A549 (cell line): ENCODE results near the gene NLRX1. TPM values are rescaled to one million over a fixed set of nuclear protein-coding genes. Genes with fewer than 3 reads are reported as not detected.
A peak's percentile ranks its signal among the peaks of the same experiment; 100 is the strongest.

Source experiments
- ATAC-seq, 2 experiments: fragments of 200-7000 bp in 1 of 2; fragments of >200 bp in 1 of 2; cut with Nextera tagmentation in 1 of 2; cut with Tn5 transposase in 1 of 2; 3 replicates each; pipeline versions ENCODE4 v1.8.0 to v1.9.1; 2018 to 2020; ENCODE audit warnings: mild to moderate bottlenecking in 1 of 2, moderate library complexity in 1 of 2
- CTCF ChIA-PET: fragments of 300-600 bp; sonication (Branson Sonifier 250); formaldehyde crosslinking; extraction: SDS; loops from one replicate; lab custom pipeline; 2021; ENCODE audit warnings: antibody characterized with exemption, inconsistent platforms; lab: Yijun Ruan, JAX
- POLR2A ChIA-PET: fragments of 350-600 bp; formaldehyde crosslinking; extraction: SDS; loops from one replicate; lab custom pipeline; 2021; ENCODE audit warnings: antibody characterized with exemption, inconsistent platforms; lab: Yijun Ruan, JAX
- DNase-seq, 2 experiments: peaks; one replicate each; pipeline versions ENCODE4 v3.0.0 to v3.0.0-alpha.2; 2011 to 2016; ENCODE audit warnings: low read depth in 1 of 2, low spot score in 1 of 2
- FAIRE-seq: peaks from 2 replicates; lab custom pipeline; 2011; peaks lifted over from hg19 to GRCh38; lab: Jason Lieb, UNC
- H3K27ac ChIP-seq, 2 experiments: fragments of >200 bp; sonication (Bioruptor Twin); formaldehyde crosslinking; 3 replicates each; pipeline ENCODE4 v1.5.1; 2016 to 2017
- H3K4me1 ChIP-seq: fragments of >200 bp; sonication (Bioruptor Twin); formaldehyde crosslinking; 3 replicates; pipeline ENCODE4 v1.6.1; 2016
- H3K4me2 ChIP-seq: fragments of >200 bp; sonication (Bioruptor Twin); formaldehyde crosslinking; 3 replicates; pipeline ENCODE4 v1.6.1; 2016
- H3K4me3 ChIP-seq: fragments of >200 bp; sonication (Bioruptor Twin); formaldehyde crosslinking; 3 replicates; pipeline ENCODE4 v1.5.1; 2016
- H3K9me3 ChIP-seq: fragments of >200 bp; sonication (Bioruptor Twin); formaldehyde crosslinking; 3 replicates; pipeline ENCODE4 v1.6.1; 2016
- BHLHE40 ChIP-seq: IDR thresholded peaks from 2 replicates; pipeline ENCODE4 v1.6.1; 2012; ENCODE audit warnings: low read depth, low read length, inconsistent platforms
- CEBPB ChIP-seq, 2 experiments: fragments of >200 bp in 1 of 2; sonication (Bioruptor Twin) in 1 of 2; formaldehyde crosslinking in 1 of 2; IDR thresholded peaks; 2 replicates each; pipeline ENCODE4 v1.6.1; 2012 to 2016
- CHD2 ChIP-seq: fragments of 150-350 bp; IDR thresholded peaks from 2 replicates; pipeline ENCODE4 v1.6.1; 2014; ENCODE audit warnings: low read length; ENCODE audit not compliant: partially characterized antibody
- CTCF ChIP-seq: fragments of >200 bp; sonication (Bioruptor Twin); formaldehyde crosslinking; IDR thresholded peaks from 3 replicates; pipeline ENCODE4 v1.5.1; 2016
- E2F6 ChIP-seq: IDR thresholded peaks from 2 replicates; pipeline ENCODE4 v1.6.1; 2012; ENCODE audit warnings: low read depth, borderline replicate concordance
- EHF ChIP-seq: fragments of 250-450 bp; sonication (Bioruptor Pico); IDR thresholded peaks from 2 replicates; pipeline ENCODE4 v1.5.0; 2020; ENCODE audit warnings: mild to moderate bottlenecking
- FOSL2 ChIP-seq, 2 experiments: fragments of 450-650 bp in 1 of 2; fragments of >200 bp in 1 of 2; sonication (Bioruptor Twin) in 1 of 2; formaldehyde crosslinking; IDR thresholded peaks; 2 replicates each; pipeline versions ENCODE4 v1.5.0 to v1.6.1; 2016 to 2020; ENCODE audit warnings: mild to moderate bottlenecking in 1 of 2, moderate library complexity in 1 of 2
- GATA3 ChIP-seq: IDR thresholded peaks from 2 replicates; pipeline ENCODE4 v1.6.1; 2012; ENCODE audit warnings: borderline replicate concordance
- HDAC2 ChIP-seq: fragments of 200-600 bp; sonication (generic); IDR thresholded peaks from 2 replicates; pipeline ENCODE4 v1.6.1; 2016
- HES2 ChIP-seq: fragments of >200 bp; sonication (Bioruptor Twin); formaldehyde crosslinking; IDR thresholded peaks from 2 replicates; pipeline ENCODE4 v1.6.1; 2016
- HEYL ChIP-seq: fragments of 250-450 bp; sonication (Bioruptor Pico); IDR thresholded peaks from 2 replicates; pipeline ENCODE4 v1.8.0; 2021; ENCODE audit warnings: mild to moderate bottlenecking, moderate library complexity
- HMGXB4 ChIP-seq: fragments of 250-450 bp; sonication (Bioruptor Pico); IDR thresholded peaks from 2 replicates; pipeline ENCODE4 v1.5.0; 2021; ENCODE audit warnings: mild to moderate bottlenecking, moderate library complexity, borderline replicate concordance
- HOXA7 ChIP-seq: fragments of 250-450 bp; sonication (Bioruptor Pico); IDR thresholded peaks from 2 replicates; pipeline ENCODE4 v1.5.0; 2020; ENCODE audit warnings: mild to moderate bottlenecking, moderate library complexity
- MAX ChIP-seq: IDR thresholded peaks from 2 replicates; pipeline ENCODE4 v1.6.1; 2012
- MAZ ChIP-seq: fragments of 150-350 bp; IDR thresholded peaks from 2 replicates; pipeline ENCODE4 v1.6.1; 2014; ENCODE audit warnings: antibody characterized with exemption, low read depth, low read length, borderline replicate concordance
- MYC ChIP-seq: IDR thresholded peaks from 2 replicates; pipeline ENCODE4 v1.6.1; 2012; ENCODE audit warnings: mild to moderate bottlenecking, inconsistent platforms, low read length, improper control_type of control experiment, borderline replicate concordance
- NFE2L2 ChIP-seq: fragments of 150-350 bp; conservative IDR thresholded peaks from 2 replicates; pipeline ENCODE4 v1.6.1; 2014; ENCODE audit warnings: low read length
- PBX3 ChIP-seq: IDR thresholded peaks from 2 replicates; pipeline ENCODE4 v1.6.1; 2012
- PHF8 ChIP-seq: fragments of 200-600 bp; sonication (generic); IDR thresholded peaks from 2 replicates; pipeline ENCODE4 v1.6.1; 2016; ENCODE audit warnings: low read depth, mild to moderate bottlenecking, antibody characterized with exemption, moderate library complexity, borderline replicate concordance
- POLR2A ChIP-seq: IDR thresholded peaks from 2 replicates; pipeline ENCODE4 v1.6.1; 2012; ENCODE audit warnings: mild to moderate bottlenecking, low read length
- POLR2AphosphoS2 ChIP-seq: conservative IDR thresholded peaks from 2 replicates; pipeline ENCODE4 v1.6.1; 2012; ENCODE audit warnings: low read length, improper control_type of control experiment, inconsistent platforms
- RCOR1 ChIP-seq: fragments of 150-350 bp; IDR thresholded peaks from 2 replicates; pipeline ENCODE4 v1.6.1; 2014; ENCODE audit warnings: antibody characterized with exemption, low read length, low read depth
- SMC3 ChIP-seq: fragments of >200 bp; sonication (Bioruptor Twin); formaldehyde crosslinking; IDR thresholded peaks from 3 replicates; pipeline ENCODE4 v1.6.1; 2018; ENCODE audit warnings: inconsistent platforms
- TFCP2L1 ChIP-seq: fragments of 250-450 bp; sonication (Bioruptor Pico); IDR thresholded peaks from 2 replicates; pipeline ENCODE4 v1.5.0; 2021; ENCODE audit warnings: mild to moderate bottlenecking
- ZNF302 ChIP-seq: fragments of 250-450 bp; sonication (Bioruptor Pico); IDR thresholded peaks from 2 replicates; pipeline ENCODE4 v1.9.0; 2021; ENCODE audit warnings: inconsistent platforms, mild to moderate bottlenecking, moderate library complexity
- WGBS: methylation state at CpG from one replicate; pipeline ENCODE4 v1.1.6; 2017; ENCODE audit errors: missing lambda C conversion rate; 5-methylcytosine and 5-hydroxymethylcytosine counted together
- polyA plus RNA-seq, 4 experiments: library from polyadenylated mRNA; depleted of rRNA in 3 of 4; stranded (reverse); fragments of >200 nt; fragmentation: RNase III in 1 of 4; extraction: RNeasy Plus Mini Kit Qiagen cat#74134 plus additional on column Dnase treatment in 1 of 4; gene quantifications; 2 replicates in 3 of 4; 3 replicates in 1 of 4; pipeline ENCODE4 v1.2.3, GENCODE V29; 2011 to 2017

Gene NLRX1
- polyA plus RNA-seq, 2 of the 4 experiments (the other 2 are of a cell fraction), result 8.4 to 8.5 TPM

GRCh38 chr11:119188887-119189286, 20.4 kb downstream of the NLRX1 start:
- no peak for FAIRE-seq
- no peak for DNase-seq
- no peak for TF ChIP-seq FOSL2 (IDR thresholded peaks at IDR 0.05)
- TF ChIP-seq FOSL2 (CRISPR knock-in tag; IDR thresholded peaks at IDR 0.05), result no peak
- TF ChIP-seq ZNF302, result no peak
- no peak for TF ChIP-seq E2F6
- no peak for TF ChIP-seq NFE2L2
- TF ChIP-seq HES2, result no peak
- TF ChIP-seq HDAC2, result no peak
- TF ChIP-seq TFCP2L1 (CRISPR knock-in tag), result no peak
- TF ChIP-seq POLR2A, result no peak
- TF ChIP-seq HEYL, result no peak
- no peak for TF ChIP-seq MAX
- no peak for TF ChIP-seq RCOR1
- TF ChIP-seq CEBPB (IDR thresholded peaks at IDR 0.05), result no peak
- no peak for TF ChIP-seq PHF8
- TF ChIP-seq HMGXB4 (CRISPR knock-in tag), result no peak
- no peak for TF ChIP-seq PBX3
- TF ChIP-seq BHLHE40, result no peak
- TF ChIP-seq EHF (CRISPR knock-in tag), result no peak
- TF ChIP-seq GATA3, result no peak
- TF ChIP-seq CHD2, result no peak
- WGBS, result 75% methylated on average over 6 of the region's 8 CpGs
- ChIA-PET CTCF (interaction anchor here (1.0 to 4.2 kb wide), 4 partner anchors 8 to 17 kb away, joined by 3 to 17 read pairs (median 6); partner anchors contain the start of gene CBL), POLR2A (no interaction called here)
- Histone ChIP-seq H3K9me3 (no peaks in the 10 kb centered on the region), H3K4me1 (peaks cover 13% of the 10 kb centered on the region), H3K27ac (no peak overlapping the region), H3K4me3 (no peak overlapping the region), H3K4me2 (no peak overlapping the region)
- no peak for ATAC-seq

- Histone ChIP-seq H3K4me2 (no peak overlapping the region), H3K27ac (no peak overlapping the region), H3K4me3 (no peak overlapping the region), H3K9me3 (no peaks in the 10 kb centered on the region), H3K4me1 (peaks cover 13% of the 10 kb centered on the region)
- CTCF ChIA-PET, result interaction anchor here (1.5 to 4.2 kb wide), 4 partner anchors 7 to 20 kb away, joined by 4 to 17 read pairs (median 7); partner anchors contain the start of genes CBL and NLRX1
- TF ChIP-seq MYC (no peak), ZNF302 (no peak), MAZ (no peak), POLR2AphosphoS2 (no peak), CTCF (no peak), HOXA7 (no peak), NFE2L2 (no peak), SMC3 (no peak), TFCP2L1 (CRISPR knock-in tag) (no peak), GATA3 (no peak)
- 76% methylated on average over 3 of the region's 4 CpGs for WGBS
- POLR2A ChIA-PET, result no interaction called here
- FAIRE-seq (no peak), DNase-seq (no peak), ATAC-seq (peak in 1 of 2 experiments; percentile 9; a peak in 1 of 6 replicates)
These were observed 20.9 kb downstream of the NLRX1 start for GRCh38 chr11:119189393-119189792.
